DOHH2 (cell line): ENCODE measurements around the gene KBTBD3.

Experiments
- H3F3A ChIP-seq: fragments of 200-600 bp; sonication (generic), shearing (Covaris generic); 2 replicates; pipeline ENCODE4 v1.6.0; 2016; ENCODE audit warnings: antibody characterized with exemption, mild to moderate bottlenecking; ENCODE audit not compliant: control insufficient read depth, insufficient read depth
- H3K27ac ChIP-seq: fragments of 200-600 bp; sonication (generic); 2 replicates; pipeline ENCODE4 v1.5.1; 2014; ENCODE audit warnings: low read depth, mild to moderate bottlenecking, low read length, moderate library complexity
- H3K27me3 ChIP-seq: fragments of 200-600 bp; sonication (generic); 2 replicates; pipeline ENCODE4 v1.6.1; 2014; ENCODE audit warnings: mild to moderate bottlenecking, low read length, mixed read lengths; ENCODE audit not compliant: control insufficient read depth
- H3K36me3 ChIP-seq: fragments of 200-600 bp; sonication (generic); 2 replicates; pipeline ENCODE4 v1.6.1; 2014; ENCODE audit warnings: mild to moderate bottlenecking, low read length, moderate library complexity, mixed read lengths; ENCODE audit not compliant: control insufficient read depth
- H3K4me1 ChIP-seq: fragments of 200-600 bp; sonication (generic); 2 replicates; pipeline ENCODE4 v1.6.1; 2014; ENCODE audit warnings: mild to moderate bottlenecking, low read length, mixed read lengths; ENCODE audit not compliant: control insufficient read depth
- H3K4me2 ChIP-seq: fragments of 200-600 bp; sonication (generic); 2 replicates; pipeline ENCODE4 v1.6.0; 2014; ENCODE audit warnings: mild to moderate bottlenecking, low read length, moderate library complexity
- H3K4me3 ChIP-seq: fragments of 200-600 bp; sonication (generic); 2 replicates; pipeline ENCODE4 v1.5.1; 2014; ENCODE audit warnings: mild to moderate bottlenecking, low read length, mixed read lengths
- H3K79me2 ChIP-seq: fragments of 200-600 bp; sonication (generic); 2 replicates; pipeline ENCODE4 v1.6.1; 2014; ENCODE audit warnings: mild to moderate bottlenecking, low read length, mixed read lengths; ENCODE audit not compliant: control insufficient read depth
- H3K9me2 ChIP-seq: fragments of 200-600 bp; sonication (generic); replicated peaks from 2 replicates; pipeline ENCODE4 v1.6.1; 2014; ENCODE audit warnings: mild to moderate bottlenecking, low read length, mixed read lengths; ENCODE audit not compliant: control insufficient read depth
- H3K9me3 ChIP-seq: fragments of 200-600 bp; sonication (generic); 2 replicates; pipeline ENCODE4 v1.6.1; 2014; ENCODE audit warnings: antibody characterized with exemption, low read length, mixed read lengths; ENCODE audit not compliant: control insufficient read depth, insufficient read depth
- H4K20me1 ChIP-seq: fragments of 200-600 bp; sonication (generic); 2 replicates; pipeline ENCODE4 v1.6.0; 2014; ENCODE audit warnings: low read depth, mild to moderate bottlenecking, antibody characterized with exemption, low read length, moderate library complexity; ENCODE audit not compliant: control insufficient read depth, insufficient read depth
- CTCF ChIP-seq: fragments of 200-600 bp; sonication (generic); IDR thresholded peaks from one replicate; pipeline ENCODE4 v1.5.1; 2014; ENCODE audit warnings: antibody characterized with exemption, mild to moderate bottlenecking, low read depth, low read length; ENCODE audit not compliant: poor library complexity, severe bottlenecking
- EZH2phosphoT487 ChIP-seq: fragments of 200-600 bp; sonication (generic); IDR thresholded peaks from 2 replicates; pipeline ENCODE4 v1.6.1; 2017; ENCODE audit warnings: borderline replicate concordance, mild to moderate bottlenecking, antibody characterized with exemption, low read length, moderate library complexity, mixed read lengths

Gene KBTBD3

GRCh38 chr11:106101819-106102218, 24.7 kb upstream of the KBTBD3 start:
- no peak overlapping the region for H3K27ac ChIP-seq
- no peak for TF ChIP-seq EZH2phosphoT487
- no peak for TF ChIP-seq CTCF
- H3K36me3 ChIP-seq: peaks cover 17% of the 10 kb centered on the region
- no peak overlapping the region for H3K4me3 ChIP-seq
- H3K79me2 ChIP-seq: no peaks in the 10 kb centered on the region
- no peaks in the 10 kb centered on the region for H3K9me2 ChIP-seq
- H3K4me1 ChIP-seq: no peaks in the 10 kb centered on the region
- no peaks in the 10 kb centered on the region; the same call in 1 of the 2 replicates for H3F3A ChIP-seq
- H3K4me2 ChIP-seq: no peak overlapping the region
- no peaks in the 10 kb centered on the region for H4K20me1 ChIP-seq
- H3K27me3 ChIP-seq: no peaks in the 10 kb centered on the region
- no peaks in the 10 kb centered on the region for H3K9me3 ChIP-seq

GRCh38 chr11:106101370-106101769, 24.2 kb upstream of the KBTBD3 start:
- H3K27me3 ChIP-seq: no peaks in the 10 kb centered on the region
- peaks cover 21% of the 10 kb centered on the region for H3K36me3 ChIP-seq
- H3K4me2 ChIP-seq: no peak overlapping the region
- H3K4me3 ChIP-seq: no peak overlapping the region
- no peaks in the 10 kb centered on the region for H3K4me1 ChIP-seq
- no peaks in the 10 kb centered on the region for H3K9me2 ChIP-seq
- no peaks in the 10 kb centered on the region for H3K9me3 ChIP-seq
- H3K27ac ChIP-seq: no peak overlapping the region
- no peaks in the 10 kb centered on the region for H4K20me1 ChIP-seq
- TF ChIP-seq EZH2phosphoT487: no peak
- no peak for TF ChIP-seq CTCF
- no peaks in the 10 kb centered on the region; the same call in 1 of the 2 replicates for H3F3A ChIP-seq
- H3K79me2 ChIP-seq: no peaks in the 10 kb centered on the region

DNA sequence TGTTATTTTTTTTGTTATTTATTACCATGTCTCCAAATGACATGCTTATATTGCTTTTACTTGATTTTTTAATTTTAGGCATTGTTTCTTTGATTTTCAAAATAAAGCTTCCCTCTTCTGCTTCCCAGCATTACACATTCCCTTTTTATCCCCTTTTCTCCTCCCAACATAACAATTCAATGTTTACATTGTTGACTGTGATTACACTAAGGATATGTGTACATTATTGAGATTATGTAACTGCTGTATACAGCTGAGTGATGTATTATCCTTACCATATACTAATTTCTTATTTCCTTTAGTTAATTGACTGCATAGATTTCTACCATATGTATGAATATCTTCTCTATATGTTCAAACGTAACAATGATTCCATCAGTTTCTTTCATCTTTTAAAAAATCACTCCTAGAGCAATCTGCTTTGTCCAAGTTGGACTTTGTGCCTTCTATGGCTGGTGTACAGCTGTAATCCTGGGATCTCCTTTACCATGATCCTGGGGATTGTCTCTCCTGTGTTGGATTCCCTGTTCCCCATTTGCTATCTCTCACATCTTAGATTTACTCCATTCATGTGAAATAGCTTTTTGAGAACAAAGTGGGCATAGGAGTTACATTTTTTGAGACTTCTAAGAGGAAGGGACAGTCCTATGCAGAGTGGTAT, 21.9 kb upstream of the KBTBD3 start:
- Histone ChIP-seq H3K36me3 (peaks cover 43% of the 10 kb centered on the region), H3K9me3 (no peaks in the 10 kb centered on the region)
- TF ChIP-seq CTCF (no peak), EZH2phosphoT487 (no peak)

More for the DNA sequence above, 21.9 kb upstream of the KBTBD3 start:
- Histone ChIP-seq H3K4me1 (no peaks in the 10 kb centered on the region), H4K20me1 (no peaks in the 10 kb centered on the region), H3K4me3 (no peak overlapping the region), H3K4me2 (no peak overlapping the region), H3K27ac (no peak overlapping the region), H3F3A (no peaks in the 10 kb centered on the region; the same call in 1 of the 2 replicates), H3K27me3 (no peaks in the 10 kb centered on the region), H3K79me2 (no peaks in the 10 kb centered on the region), H3K9me2 (no peaks in the 10 kb centered on the region)
